ENCODE measurements around the gene SDHD. TPM values are rescaled to one million over a fixed set of nuclear protein-coding genes. Genes with fewer than 3 reads are reported as not detected.
"Not testable (repeated sequence)": the region's sequence is repeated elsewhere in the genome, so short reads cannot be mapped to it uniquely, and the experiment has no call there.

SDHD gene
- total RNA-seq, 3 donors from 2014 or later: 185 to 312 (median 202) TPM

GRCh38 chr11:112073941-112074811 is 12.5 kb upstream of the SDHD start, which contains the start of the genes NKAPD1 and PIH1D2:
TSS of gene NKAPD1 (plus strand) at chr11:112074299. CDS start at chr11:112075575, 1,276 bp downstream.
TSS of gene PIH1D2 (minus strand) at chr11:112074017. CDS start at chr11:112073174, 843 bp downstream.
- H3K4me3 ChIP-seq: peak within 1 kb of the TSS; percentile 48
- DNase-seq (peak; percentile 77 to 86 (median 84)), ATAC-seq (peak; percentile 95)
- intact Hi-C loops (cut with DNase I, micrococcal nuclease): no loop called here
- H3K9me3 ChIP-seq: no peaks in the 10 kb centered on the region
- H3K4me1 ChIP-seq (ENCODE audit: low read depth): peaks cover 17% of the 10 kb centered on the region
- H3K36me3 ChIP-seq (ENCODE audit: low read depth): no peaks in the 10 kb centered on the region
- no peak for TF ChIP-seq CTCF (IDR thresholded peaks at IDR 0.05)

- intact Hi-C loops (cut with DNase I, micrococcal nuclease): no loop called here
- H3K4me1 ChIP-seq (ENCODE audit: low read depth): peaks cover 9% of the 10 kb centered on the region
- DNase-seq: no peak
- no peak for TF ChIP-seq CTCF (IDR thresholded peaks at IDR 0.05)
- no peaks in the 10 kb centered on the region for H3K36me3 ChIP-seq (ENCODE audit: low read depth)
- ATAC-seq: no peak
- no peaks in the 10 kb centered on the region for H3K9me3 ChIP-seq
- no peak overlapping the region for H3K4me3 ChIP-seq
These were observed 3.9 kb upstream of the SDHD start for GRCh38 chr11:112082729-112083128.

- DNase-seq (peak in 1 of 3 donors; percentile 48), ATAC-seq (peak; percentile 69)
- peak overlapping the region; percentile 67 for H3K4me3 ChIP-seq
- TF ChIP-seq CTCF (IDR thresholded peaks at IDR 0.05): no peak
- H3K9me3 ChIP-seq: no peaks in the 10 kb centered on the region
- H3K36me3 ChIP-seq (ENCODE audit: low read depth): peaks cover 8% of the 10 kb centered on the region
- H3K4me1 ChIP-seq (ENCODE audit: low read depth): peaks cover 17% of the 10 kb centered on the region
- intact Hi-C loops (cut with DNase I, micrococcal nuclease): no loop called here
These were observed 751 bp upstream of the SDHD start for GRCh38 chr11:112085822-112086421.

- Histone ChIP-seq H3K4me3 (peak overlapping the region; percentile 67), H3K4me1 (ENCODE audit: low read depth) (peaks cover 17% of the 10 kb centered on the region), H3K9me3 (no peaks in the 10 kb centered on the region), H3K36me3 (ENCODE audit: low read depth) (peaks cover 8% of the 10 kb centered on the region)
- intact Hi-C loops (cut with DNase I, micrococcal nuclease): no loop called here
- DNase-seq (peak in 1 of 3 donors; percentile 9), ATAC-seq (peak; percentile 9)
- TF ChIP-seq CTCF (IDR thresholded peaks at IDR 0.05): no peak
These were observed 539 bp downstream of the SDHD start for GRCh38 chr11:112087212-112087611.

- H3K4me1 ChIP-seq (ENCODE audit: low read depth); intact Hi-C loops (cut with DNase I, micrococcal nuclease); DNase-seq; H3K36me3 ChIP-seq (ENCODE audit: low read depth); H3K9me3 ChIP-seq; H3K4me3 ChIP-seq; ATAC-seq: not testable (repeated sequence)
These were observed 8.6 kb downstream of the SDHD start for GRCh38 chr11:112095302-112095701.

- ATAC-seq: no peak
- no peak for TF ChIP-seq CTCF (IDR thresholded peaks at IDR 0.05)
- DNase-seq: no peak
- Histone ChIP-seq H3K9me3 (no peaks in the 10 kb centered on the region), H3K36me3 (ENCODE audit: low read depth) (no peaks in the 10 kb centered on the region), H3K4me3 (no peak overlapping the region), H3K4me1 (ENCODE audit: low read depth) (no peaks in the 10 kb centered on the region)
- intact Hi-C loops (cut with DNase I, micrococcal nuclease): no loop called here
These were observed 9.5 kb downstream of the SDHD start for GRCh38 chr11:112096194-112096593.

Measured in mucosa of descending colon (tissue), 3 donors.